ENCODE results near the gene NFKB1. TPM values are rescaled to one million over a fixed set of nuclear protein-coding genes. Genes with fewer than 3 reads are reported as not detected.

Gene NFKB1
- total RNA-seq, 4 donors from 2014 or later = 37.9 to 45.5 (median 43.4) TPM

DNA sequence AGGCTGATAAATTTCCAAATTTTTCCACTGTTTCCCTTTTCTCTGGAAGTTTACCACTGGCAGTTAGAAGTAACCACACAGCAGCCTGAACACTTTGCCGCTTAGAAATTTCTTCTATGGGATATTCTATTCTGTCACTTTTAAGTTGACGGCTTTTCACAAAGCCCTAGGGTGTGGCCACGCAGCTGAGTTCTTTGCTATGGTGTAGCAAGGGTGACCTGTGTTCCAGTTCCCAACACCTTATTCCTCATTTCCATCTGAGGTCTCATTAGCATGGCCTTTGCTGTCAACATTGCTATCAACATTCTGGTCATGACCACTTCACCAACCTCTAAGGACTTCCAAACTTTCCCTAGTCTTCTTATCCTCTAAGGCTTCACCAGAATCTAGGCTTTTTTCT lies 45.4 kb upstream of the NFKB1 start:
- H3K4me3 ChIP-seq (ENCODE audit: low read depth, poor library complexity, severe bottlenecking) = no peak overlapping the region
- intact Hi-C loops (cut with DNase I; ENCODE audit: low total_unique reads) = no loop called here
- DNase-seq (ENCODE audit: low spot score in 2 of 2) = no peak
- WGBS, 2 donors = 71 to 88% methylated on average over 3 of the region's 3 CpGs
- TF ChIP-seq, protein P1, sequence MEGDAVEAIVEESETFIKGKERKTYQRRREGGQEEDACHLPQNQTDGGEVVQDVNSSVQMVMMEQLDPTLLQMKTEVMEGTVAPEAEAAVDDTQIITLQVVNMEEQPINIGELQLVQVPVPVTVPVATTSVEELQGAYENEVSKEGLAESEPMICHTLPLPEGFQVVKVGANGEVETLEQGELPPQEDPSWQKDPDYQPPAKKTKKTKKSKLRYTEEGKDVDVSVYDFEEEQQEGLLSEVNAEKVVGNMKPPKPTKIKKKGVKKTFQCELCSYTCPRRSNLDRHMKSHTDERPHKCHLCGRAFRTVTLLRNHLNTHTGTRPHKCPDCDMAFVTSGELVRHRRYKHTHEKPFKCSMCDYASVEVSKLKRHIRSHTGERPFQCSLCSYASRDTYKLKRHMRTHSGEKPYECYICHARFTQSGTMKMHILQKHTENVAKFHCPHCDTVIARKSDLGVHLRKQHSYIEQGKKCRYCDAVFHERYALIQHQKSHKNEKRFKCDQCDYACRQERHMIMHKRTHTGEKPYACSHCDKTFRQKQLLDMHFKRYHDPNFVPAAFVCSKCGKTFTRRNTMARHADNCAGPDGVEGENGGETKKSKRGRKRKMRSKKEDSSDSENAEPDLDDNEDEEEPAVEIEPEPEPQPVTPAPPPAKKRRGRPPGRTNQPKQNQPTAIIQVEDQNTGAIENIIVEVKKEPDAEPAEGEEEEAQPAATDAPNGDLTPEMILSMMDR (IDR thresholded peaks at IDR 0.05) = no peak
- TF ChIP-seq POLR2A (IDR thresholded peaks at IDR 0.05) = no peak

DNA sequence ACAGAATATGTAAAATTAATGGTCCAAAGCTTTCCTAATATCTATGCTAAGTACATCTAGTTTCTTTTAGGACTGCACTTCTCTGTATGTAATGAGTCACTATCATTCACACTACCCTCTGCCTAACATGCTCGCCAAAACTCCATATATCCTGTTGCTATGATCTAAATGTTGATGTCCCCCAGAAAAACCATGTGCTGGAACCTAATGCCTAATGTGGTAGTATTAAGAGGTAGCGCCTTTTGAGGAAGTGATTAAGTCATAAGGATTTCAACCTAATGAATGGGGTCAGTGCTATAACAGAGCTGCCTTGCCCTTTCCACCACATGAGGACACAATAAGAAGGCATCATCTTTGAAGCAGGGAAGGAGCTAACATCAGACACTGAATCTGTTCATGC lies 34.9 kb upstream of the NFKB1 start:
- TF ChIP-seq, protein P1 (IDR thresholded peaks at IDR 0.05) = no peak
- no peak for TF ChIP-seq POLR2A (IDR thresholded peaks at IDR 0.05)
- H3K4me3 ChIP-seq (ENCODE audit: low read depth, poor library complexity, severe bottlenecking) = no peak overlapping the region
- intact Hi-C loops (cut with DNase I; ENCODE audit: low total_unique reads) = no loop called here

DNA sequence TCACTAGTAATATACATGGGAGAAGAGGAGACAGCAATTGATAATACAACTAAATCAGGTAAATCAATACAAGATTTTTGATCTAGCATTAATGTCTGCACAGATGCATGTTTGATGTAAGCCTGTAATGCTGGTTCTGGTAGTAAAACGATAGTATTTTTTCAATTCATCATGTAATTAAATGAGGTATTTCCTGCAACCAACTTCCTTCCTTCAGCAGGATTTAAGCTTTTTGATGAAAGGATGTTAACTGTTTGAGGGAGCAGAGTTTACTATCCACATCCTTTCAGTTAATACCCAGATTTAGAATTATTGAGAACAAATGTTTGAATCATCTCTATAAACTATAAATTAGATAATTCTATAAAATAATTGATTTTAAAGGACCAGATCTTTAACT lies 31.4 kb upstream of the NFKB1 start:
- intact Hi-C loops (cut with DNase I; ENCODE audit: low total_unique reads) = no loop called here

More for the DNA sequence above, 34.9 kb upstream of the NFKB1 start:
- WGBS, 2 donors = 84 to 90% methylated on average over 2 of the region's 2 CpGs
- no peak for DNase-seq (ENCODE audit: low spot score in 2 of 2)

DNA sequence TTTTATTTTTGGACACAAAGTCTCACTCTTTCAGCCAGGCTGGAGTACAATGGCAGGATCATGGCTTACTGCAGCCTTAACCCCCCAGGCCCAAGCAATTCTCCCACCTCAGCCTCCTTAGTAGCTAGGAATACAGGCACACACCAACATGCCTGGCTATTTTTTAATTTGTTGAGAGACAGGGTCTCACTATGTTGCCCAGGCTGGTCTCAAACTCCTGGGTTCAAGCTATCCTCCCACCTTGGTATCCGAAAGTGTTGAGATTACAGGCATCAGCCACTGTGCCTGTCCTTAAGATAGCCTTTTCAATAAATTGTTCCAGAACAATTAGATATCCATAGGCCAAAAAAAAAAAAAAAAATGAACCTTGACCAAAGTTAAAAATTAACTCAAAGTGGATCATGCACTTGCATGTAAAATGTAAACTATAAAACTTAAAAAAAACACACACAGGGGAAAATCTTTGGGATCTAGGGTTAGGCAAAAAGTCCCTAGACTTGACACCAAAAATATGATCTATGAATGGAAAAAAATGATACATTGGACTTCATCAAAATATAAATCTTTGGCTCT lies 28.6 kb upstream of the NFKB1 start:
- TF ChIP-seq, protein P1 (IDR thresholded peaks at IDR 0.05) = no peak
- TF ChIP-seq POLR2A (IDR thresholded peaks at IDR 0.05) = no peak

More for the DNA sequence above, 31.4 kb upstream of the NFKB1 start:
- DNase-seq (ENCODE audit: low spot score in 2 of 2) = no peak
- WGBS, 2 donors = 9 to 11% methylated on average over 1 of the region's 1 CpG
- TF ChIP-seq, protein P1 (IDR thresholded peaks at IDR 0.05) = no peak
- TF ChIP-seq POLR2A (IDR thresholded peaks at IDR 0.05) = no peak
- H3K4me3 ChIP-seq (ENCODE audit: low read depth, poor library complexity, severe bottlenecking) = no peak overlapping the region

DNA sequence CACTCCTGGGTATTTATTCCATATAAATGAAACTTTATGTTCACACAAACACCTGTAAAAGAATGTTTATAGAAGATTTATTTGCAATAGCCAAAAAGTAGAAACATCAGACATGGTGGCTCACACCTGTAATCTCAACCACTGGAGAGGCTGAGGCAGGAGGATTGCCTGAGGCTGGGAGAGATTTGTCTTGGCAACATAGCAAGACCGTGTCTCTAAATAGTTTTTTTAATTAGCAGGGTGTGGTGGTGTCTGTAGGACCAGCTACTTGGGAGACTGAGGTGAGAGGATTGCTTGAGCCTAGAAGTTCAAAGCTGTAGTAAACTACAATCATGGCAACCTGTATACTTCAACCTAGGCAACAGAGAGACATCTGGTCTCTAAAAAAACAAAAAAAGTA lies 27.7 kb upstream of the NFKB1 start:
- WGBS, 2 donors = 27 to 39% methylated on average over 1 of the region's 1 CpG
- no peak for DNase-seq (ENCODE audit: low spot score in 2 of 2)
- H3K4me3 ChIP-seq (ENCODE audit: low read depth, poor library complexity, severe bottlenecking) = no peak overlapping the region
- intact Hi-C loops (cut with DNase I; ENCODE audit: low total_unique reads) = no loop called here
- TF ChIP-seq, protein P1 (IDR thresholded peaks at IDR 0.05) = no peak
- TF ChIP-seq POLR2A (IDR thresholded peaks at IDR 0.05) = no peak

More for the DNA sequence above, 28.6 kb upstream of the NFKB1 start:
- no peak for DNase-seq (ENCODE audit: low spot score in 2 of 2)
- WGBS, 2 donors = 92 to 93% methylated on average over 1 of the region's 1 CpG
- intact Hi-C loops (cut with DNase I; ENCODE audit: low total_unique reads) = no loop called here
- H3K4me3 ChIP-seq (ENCODE audit: low read depth, poor library complexity, severe bottlenecking) = no peak overlapping the region
